ENCODE measurements around the gene ANKRD24.
A peak's percentile ranks its signal among the peaks of the same experiment; 100 is the strongest.

The ANKRD24 gene

GRCh38 chr19:4183967-4184717 is 1.7 kb downstream of the ANKRD24 start:
- H3K4me1 ChIP-seq (ENCODE audit: low read depth, poor library complexity, severe bottlenecking): peaks cover 10% of the 10 kb centered on the region
- H3K27ac ChIP-seq: no peak overlapping the region
- no peak overlapping the region for H3K4me3 ChIP-seq (IDR thresholded peaks at IDR 0.05; ENCODE audit: insufficient read depth, low read depth, low read length)
- no peaks in the 10 kb centered on the region for H3K36me3 ChIP-seq (ENCODE audit: insufficient read depth)
- no peak overlapping the region for H2AFZ ChIP-seq (ENCODE audit: low read depth)
- no peak for TF ChIP-seq CTCF (conservative IDR thresholded peaks at IDR 0.05; ENCODE audit: low read depth, low read length)
- H3K79me2 ChIP-seq (ENCODE audit: insufficient read depth, low read depth): no peaks in the 10 kb centered on the region
- H4K20me1 ChIP-seq (ENCODE audit: insufficient read depth): no peaks in the 10 kb centered on the region
- H3K27me3 ChIP-seq (ENCODE audit: insufficient read depth, low read depth): peaks cover 11% of the 10 kb centered on the region; the same call in 1 of the 2 replicates
- H3K4me2 ChIP-seq: no peak overlapping the region
- H3K9ac ChIP-seq: no peak overlapping the region

- no peak overlapping the region for H3K27ac ChIP-seq
- H3K9ac ChIP-seq: no peak overlapping the region
- TF ChIP-seq CTCF (conservative IDR thresholded peaks at IDR 0.05; ENCODE audit: low read depth, low read length): no peak
- no peaks in the 10 kb centered on the region for H3K79me2 ChIP-seq (ENCODE audit: insufficient read depth, low read depth)
- H2AFZ ChIP-seq (ENCODE audit: low read depth): no peak overlapping the region
- no peak overlapping the region for H3K4me2 ChIP-seq
- no peaks in the 10 kb centered on the region for H4K20me1 ChIP-seq (ENCODE audit: insufficient read depth)
- no peaks in the 10 kb centered on the region for H3K36me3 ChIP-seq (ENCODE audit: insufficient read depth)
- H3K4me3 ChIP-seq (IDR thresholded peaks at IDR 0.05; ENCODE audit: insufficient read depth, low read depth, low read length): no peak overlapping the region
- H3K27me3 ChIP-seq (ENCODE audit: insufficient read depth, low read depth): peaks cover 16% of the 10 kb centered on the region; the same call in 1 of the 2 replicates
- H3K4me1 ChIP-seq (ENCODE audit: low read depth, poor library complexity, severe bottlenecking): peaks cover 10% of the 10 kb centered on the region
Measured at GRCh38 chr19:4184718-4185352, 2.3 kb downstream of the ANKRD24 start.

GRCh38 chr19:4185413-4186086 is 3.1 kb downstream of the ANKRD24 start:
- Histone ChIP-seq H3K4me1 (ENCODE audit: low read depth, poor library complexity, severe bottlenecking) (peaks cover 10% of the 10 kb centered on the region), H3K4me3 (IDR thresholded peaks at IDR 0.05; ENCODE audit: insufficient read depth, low read depth, low read length) (no peak overlapping the region), H3K79me2 (ENCODE audit: insufficient read depth, low read depth) (no peaks in the 10 kb centered on the region), H4K20me1 (ENCODE audit: insufficient read depth) (no peaks in the 10 kb centered on the region), H3K27me3 (ENCODE audit: insufficient read depth, low read depth) (peaks cover 22% of the 10 kb centered on the region; the same call in 1 of the 2 replicates), H3K27ac (no peak overlapping the region), H3K9ac (no peak overlapping the region), H3K36me3 (ENCODE audit: insufficient read depth) (no peaks in the 10 kb centered on the region), H2AFZ (ENCODE audit: low read depth) (no peak overlapping the region), H3K4me2 (no peak overlapping the region)
- TF ChIP-seq CTCF (conservative IDR thresholded peaks at IDR 0.05; ENCODE audit: low read depth, low read length): no peak

- Histone ChIP-seq H3K9ac (no peak overlapping the region), H2AFZ (ENCODE audit: low read depth) (no peak overlapping the region), H3K4me2 (no peak overlapping the region), H3K27me3 (ENCODE audit: insufficient read depth, low read depth) (peaks cover 28% of the 10 kb centered on the region; the same call in 1 of the 2 replicates), H3K27ac (no peak overlapping the region), H3K79me2 (ENCODE audit: insufficient read depth, low read depth) (no peaks in the 10 kb centered on the region), H3K4me3 (IDR thresholded peaks at IDR 0.05; ENCODE audit: insufficient read depth, low read depth, low read length) (no peak overlapping the region), H4K20me1 (ENCODE audit: insufficient read depth) (no peaks in the 10 kb centered on the region), H3K36me3 (ENCODE audit: insufficient read depth) (no peaks in the 10 kb centered on the region), H3K4me1 (ENCODE audit: low read depth, poor library complexity, severe bottlenecking) (peaks cover 8% of the 10 kb centered on the region)
- peak; percentile 84 for TF ChIP-seq CTCF (conservative IDR thresholded peaks at IDR 0.05; ENCODE audit: low read depth, low read length)
Measured at GRCh38 chr19:4186087-4186993, 3.9 kb downstream of the ANKRD24 start.

All from KMS-11 (cell line).